IMR-90 (cell line): ENCODE measurements around the gene MMP14. TPM values are rescaled to one million over a fixed set of nuclear protein-coding genes. Genes with fewer than 3 reads are reported as not detected.
A peak's percentile ranks its signal among the peaks of the same experiment; 100 is the strongest.

Experiments
- NFE2L2 ChIP-seq: fragments of 150-350 bp; IDR thresholded peaks from 2 replicates; pipeline ENCODE4 v1.6.1; 2016; ENCODE audit warnings: low read depth, mild to moderate bottlenecking, low read length
- RAD21 ChIP-seq: IDR thresholded peaks from 2 replicates; pipeline ENCODE4 v1.6.1; 2012; ENCODE audit warnings: low read length, improper control_type of control experiment
- USF2 ChIP-seq: fragments of 150-350 bp; IDR thresholded peaks from 2 replicates; pipeline ENCODE4 v1.6.1; 2017; ENCODE audit warnings: mild to moderate bottlenecking, antibody characterized with exemption, low read length, low read depth
- polyA plus RNA-seq, 3 experiments: library from polyadenylated mRNA; depleted of rRNA; stranded (reverse); fragments of >200 nt; gene quantifications; 2 replicates each; pipeline ENCODE4 v1.2.3, GENCODE V29; 2012; ENCODE audit warnings: low replicate concordance in 1 of 3
- total RNA-seq: library from RNA; depleted of rRNA; stranded (reverse); fragments of >200 nt; gene quantifications from 2 replicates; pipeline ENCODE4 v1.2.3, GENCODE V29; 2012

MMP14 gene
- total and polyA plus RNA-seq, 2 of the 4 experiments (the other 2 are of a cell fraction): 156 to 315 TPM

GRCh38 chr14:22872033-22872832 lies 35.8 kb downstream of the MMP14 start (continued):
- TF ChIP-seq USF2 (no peak), RAD21 (peak; percentile 72), NFE2L2 (peak; percentile 55; the same call in 1 of the 2 replicates)
